DOHH2 (cell line): Measurements from ENCODE around the gene ASXL1.
"Not testable (repeated sequence)": the region's sequence is repeated elsewhere in the genome, so short reads cannot be mapped to it uniquely, and the experiment has no call there.

Source experiments
- H3F3A ChIP-seq: fragments of 200-600 bp; sonication (generic), shearing (Covaris generic); 2 replicates; pipeline ENCODE4 v1.6.0; 2016; ENCODE audit warnings: antibody characterized with exemption, mild to moderate bottlenecking; ENCODE audit not compliant: control insufficient read depth, insufficient read depth
- H3K27ac ChIP-seq: fragments of 200-600 bp; sonication (generic); 2 replicates; pipeline ENCODE4 v1.5.1; 2014; ENCODE audit warnings: low read depth, mild to moderate bottlenecking, low read length, moderate library complexity
- H3K27me3 ChIP-seq: fragments of 200-600 bp; sonication (generic); 2 replicates; pipeline ENCODE4 v1.6.1; 2014; ENCODE audit warnings: mild to moderate bottlenecking, low read length, mixed read lengths; ENCODE audit not compliant: control insufficient read depth
- H3K36me3 ChIP-seq: fragments of 200-600 bp; sonication (generic); 2 replicates; pipeline ENCODE4 v1.6.1; 2014; ENCODE audit warnings: mild to moderate bottlenecking, low read length, moderate library complexity, mixed read lengths; ENCODE audit not compliant: control insufficient read depth
- H3K4me1 ChIP-seq: fragments of 200-600 bp; sonication (generic); 2 replicates; pipeline ENCODE4 v1.6.1; 2014; ENCODE audit warnings: mild to moderate bottlenecking, low read length, mixed read lengths; ENCODE audit not compliant: control insufficient read depth
- H3K4me2 ChIP-seq: fragments of 200-600 bp; sonication (generic); 2 replicates; pipeline ENCODE4 v1.6.0; 2014; ENCODE audit warnings: mild to moderate bottlenecking, low read length, moderate library complexity
- H3K4me3 ChIP-seq: fragments of 200-600 bp; sonication (generic); 2 replicates; pipeline ENCODE4 v1.5.1; 2014; ENCODE audit warnings: mild to moderate bottlenecking, low read length, mixed read lengths
- H3K79me2 ChIP-seq: fragments of 200-600 bp; sonication (generic); 2 replicates; pipeline ENCODE4 v1.6.1; 2014; ENCODE audit warnings: mild to moderate bottlenecking, low read length, mixed read lengths; ENCODE audit not compliant: control insufficient read depth
- H3K9me2 ChIP-seq: fragments of 200-600 bp; sonication (generic); replicated peaks from 2 replicates; pipeline ENCODE4 v1.6.1; 2014; ENCODE audit warnings: mild to moderate bottlenecking, low read length, mixed read lengths; ENCODE audit not compliant: control insufficient read depth
- H3K9me3 ChIP-seq: fragments of 200-600 bp; sonication (generic); 2 replicates; pipeline ENCODE4 v1.6.1; 2014; ENCODE audit warnings: antibody characterized with exemption, low read length, mixed read lengths; ENCODE audit not compliant: control insufficient read depth, insufficient read depth
- H4K20me1 ChIP-seq: fragments of 200-600 bp; sonication (generic); 2 replicates; pipeline ENCODE4 v1.6.0; 2014; ENCODE audit warnings: low read depth, mild to moderate bottlenecking, antibody characterized with exemption, low read length, moderate library complexity; ENCODE audit not compliant: control insufficient read depth, insufficient read depth
- CTCF ChIP-seq: fragments of 200-600 bp; sonication (generic); IDR thresholded peaks from one replicate; pipeline ENCODE4 v1.5.1; 2014; ENCODE audit warnings: antibody characterized with exemption, mild to moderate bottlenecking, low read depth, low read length; ENCODE audit not compliant: poor library complexity, severe bottlenecking
- EZH2phosphoT487 ChIP-seq: fragments of 200-600 bp; sonication (generic); IDR thresholded peaks from 2 replicates; pipeline ENCODE4 v1.6.1; 2017; ENCODE audit warnings: borderline replicate concordance, mild to moderate bottlenecking, antibody characterized with exemption, low read length, moderate library complexity, mixed read lengths

The ASXL1 gene

GRCh38 chr20:32380745-32381144, 22.6 kb downstream of the ASXL1 start:
- Histone ChIP-seq H3K9me2 (no peaks in the 10 kb centered on the region), H3K4me1 (no peaks in the 10 kb centered on the region), H3K27ac (no peak overlapping the region), H4K20me1 (no peaks in the 10 kb centered on the region), H3K4me2 (no peak overlapping the region), H3K27me3 (no peaks in the 10 kb centered on the region), H3F3A (peaks cover 4% of the 10 kb centered on the region; the same call in 1 of the 2 replicates), H3K36me3 (peaks cover 46% of the 10 kb centered on the region), H3K9me3 (no peaks in the 10 kb centered on the region), H3K79me2 (peaks cover 61% of the 10 kb centered on the region), H3K4me3 (no peak overlapping the region)
- TF ChIP-seq CTCF (no peak), EZH2phosphoT487 (no peak)

GRCh38 chr20:32382102-32382950, 24.2 kb downstream of the ASXL1 start:
- Histone ChIP-seq H3K36me3 (peaks cover 43% of the 10 kb centered on the region), H3K79me2 (peaks cover 66% of the 10 kb centered on the region), H3K27ac (no peak overlapping the region), H3K9me3 (no peaks in the 10 kb centered on the region), H3K9me2 (no peaks in the 10 kb centered on the region), H4K20me1 (no peaks in the 10 kb centered on the region; the same call in 1 of the 2 replicates), H3F3A (peaks cover 4% of the 10 kb centered on the region; the same call in 1 of the 2 replicates), H3K27me3 (no peaks in the 10 kb centered on the region), H3K4me1 (no peaks in the 10 kb centered on the region), H3K4me2 (no peak overlapping the region), H3K4me3 (no peak overlapping the region)
- TF ChIP-seq EZH2phosphoT487 = no peak
- TF ChIP-seq CTCF = no peak

GRCh38 chr20:32383441-32383840, 25.3 kb downstream of the ASXL1 start:
- not testable (repeated sequence) for H3K4me2 ChIP-seq, H3K27ac ChIP-seq, H3K4me3 ChIP-seq, H3F3A ChIP-seq, H3K9me3 ChIP-seq, H3K9me2 ChIP-seq, H3K27me3 ChIP-seq, H3K4me1 ChIP-seq, H4K20me1 ChIP-seq
- H3K36me3 ChIP-seq = peaks cover 44% of the 10 kb centered on the region
- peaks cover 65% of the 10 kb centered on the region for H3K79me2 ChIP-seq

GRCh38 chr20:32385541-32385940, 27.4 kb downstream of the ASXL1 start:
- no peak overlapping the region for H3K4me3 ChIP-seq
- H3K9me3 ChIP-seq = no peaks in the 10 kb centered on the region
- H3F3A ChIP-seq = peaks cover 4% of the 10 kb centered on the region; the same call in 1 of the 2 replicates
- H4K20me1 ChIP-seq = peaks cover 4% of the 10 kb centered on the region; the same call in 1 of the 2 replicates
- H3K27ac ChIP-seq = no peak overlapping the region
- H3K36me3 ChIP-seq = peaks cover 48% of the 10 kb centered on the region
- no peak overlapping the region for H3K4me2 ChIP-seq
- H3K27me3 ChIP-seq = no peaks in the 10 kb centered on the region
- no peak for TF ChIP-seq EZH2phosphoT487
- no peak for TF ChIP-seq CTCF
- H3K79me2 ChIP-seq = peaks cover 77% of the 10 kb centered on the region
- no peaks in the 10 kb centered on the region for H3K9me2 ChIP-seq
- H3K4me1 ChIP-seq = peaks cover under 1% of the 10 kb centered on the region; the same call in 1 of the 2 replicates
